ENCODE results near the gene FHIP2A.

DNA sequence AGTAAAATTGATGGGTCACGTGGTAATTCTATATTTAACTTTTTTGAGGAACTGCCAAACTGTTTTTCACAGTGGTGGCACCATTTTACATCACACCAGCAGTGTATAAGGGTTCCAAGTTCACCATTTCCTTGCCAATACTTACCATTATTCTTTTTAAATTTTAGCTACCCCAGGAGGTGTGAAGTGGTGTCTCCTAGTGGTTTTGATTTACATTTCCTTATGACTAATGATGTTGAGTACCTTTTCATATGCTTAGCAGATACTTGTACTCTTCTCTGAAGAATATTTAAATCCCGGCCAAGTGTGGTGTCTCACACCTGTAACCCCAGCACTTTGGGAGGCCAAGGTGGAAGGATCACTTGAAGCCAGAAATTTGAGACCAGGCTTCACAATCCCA is 28.5 kb downstream of the FHIP2A start:
- TF ChIP-seq, protein P1, sequence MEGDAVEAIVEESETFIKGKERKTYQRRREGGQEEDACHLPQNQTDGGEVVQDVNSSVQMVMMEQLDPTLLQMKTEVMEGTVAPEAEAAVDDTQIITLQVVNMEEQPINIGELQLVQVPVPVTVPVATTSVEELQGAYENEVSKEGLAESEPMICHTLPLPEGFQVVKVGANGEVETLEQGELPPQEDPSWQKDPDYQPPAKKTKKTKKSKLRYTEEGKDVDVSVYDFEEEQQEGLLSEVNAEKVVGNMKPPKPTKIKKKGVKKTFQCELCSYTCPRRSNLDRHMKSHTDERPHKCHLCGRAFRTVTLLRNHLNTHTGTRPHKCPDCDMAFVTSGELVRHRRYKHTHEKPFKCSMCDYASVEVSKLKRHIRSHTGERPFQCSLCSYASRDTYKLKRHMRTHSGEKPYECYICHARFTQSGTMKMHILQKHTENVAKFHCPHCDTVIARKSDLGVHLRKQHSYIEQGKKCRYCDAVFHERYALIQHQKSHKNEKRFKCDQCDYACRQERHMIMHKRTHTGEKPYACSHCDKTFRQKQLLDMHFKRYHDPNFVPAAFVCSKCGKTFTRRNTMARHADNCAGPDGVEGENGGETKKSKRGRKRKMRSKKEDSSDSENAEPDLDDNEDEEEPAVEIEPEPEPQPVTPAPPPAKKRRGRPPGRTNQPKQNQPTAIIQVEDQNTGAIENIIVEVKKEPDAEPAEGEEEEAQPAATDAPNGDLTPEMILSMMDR (conservative IDR thresholded peaks at IDR 0.05; ENCODE audit: low read depth, low read length): no peak
- TF ChIP-seq POLR2A (IDR thresholded peaks at IDR 0.05; ENCODE audit: low read depth, low read length) (no peak), RAD21 (IDR thresholded peaks at IDR 0.05; ENCODE audit: low read length) (no peak)
- TF ChIP-seq, protein P2, sequence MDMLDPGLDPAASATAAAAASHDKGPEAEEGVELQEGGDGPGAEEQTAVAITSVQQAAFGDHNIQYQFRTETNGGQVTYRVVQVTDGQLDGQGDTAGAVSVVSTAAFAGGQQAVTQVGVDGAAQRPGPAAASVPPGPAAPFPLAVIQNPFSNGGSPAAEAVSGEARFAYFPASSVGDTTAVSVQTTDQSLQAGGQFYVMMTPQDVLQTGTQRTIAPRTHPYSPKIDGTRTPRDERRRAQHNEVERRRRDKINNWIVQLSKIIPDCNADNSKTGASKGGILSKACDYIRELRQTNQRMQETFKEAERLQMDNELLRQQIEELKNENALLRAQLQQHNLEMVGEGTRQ (IDR thresholded peaks at IDR 0.05; ENCODE audit: low read depth, low read length): no peak

All from IMR-90 (cell line).